Loucy (cell line): Measurements from ENCODE around the gene SCAMP2.
"Not testable (repeated sequence)": the region's sequence is repeated elsewhere in the genome, so short reads cannot be mapped to it uniquely, and the experiment has no call there.

Experiments used
- H2AFZ ChIP-seq: fragments of 200-600 bp; sonication (generic); 2 replicates; pipeline ENCODE4 v1.6.0; 2016; ENCODE audit warnings: antibody characterized with exemption, mild to moderate bottlenecking, low read length, moderate library complexity
- H3F3A ChIP-seq: fragments of 200-600 bp; 2 replicates; pipeline ENCODE4 v1.6.0; 2016; ENCODE audit warnings: antibody characterized with exemption, low read depth, mild to moderate bottlenecking
- H3K27me3 ChIP-seq: fragments of 200-600 bp; sonication (generic); 2 replicates; pipeline ENCODE4 v1.6.1; 2014; ENCODE audit warnings: low read length, mild to moderate bottlenecking; ENCODE audit not compliant: insufficient read depth, poor library complexity, severe bottlenecking
- H3K36me3 ChIP-seq: fragments of 200-600 bp; sonication (generic); 2 replicates; pipeline ENCODE4 v1.6.1; 2016; ENCODE audit warnings: low read length; ENCODE audit not compliant: insufficient read depth
- H3K4me1 ChIP-seq: fragments of 200-600 bp; sonication (generic); 2 replicates; pipeline ENCODE4 v1.5.1; 2014; ENCODE audit warnings: low read length, mild to moderate bottlenecking; ENCODE audit not compliant: insufficient read depth, poor library complexity, severe bottlenecking
- H3K4me2 ChIP-seq: fragments of 200-600 bp; sonication (generic); 2 replicates; pipeline ENCODE4 v1.6.0; 2014; ENCODE audit warnings: antibody characterized with exemption, low read length, low read depth, mild to moderate bottlenecking; ENCODE audit not compliant: poor library complexity, severe bottlenecking
- H3K4me3 ChIP-seq: fragments of 200-600 bp; sonication (generic); 2 replicates; pipeline ENCODE4 v1.5.1; 2014; ENCODE audit warnings: low read length, mild to moderate bottlenecking, mixed read lengths; ENCODE audit not compliant: poor library complexity, severe bottlenecking
- H3K79me2 ChIP-seq: fragments of 200-600 bp; sonication (generic); 2 replicates; pipeline ENCODE4 v1.6.1; 2014; ENCODE audit warnings: low read length; ENCODE audit not compliant: insufficient read depth
- H3K9ac ChIP-seq: fragments of 200-600 bp; sonication (generic); 2 replicates; pipeline ENCODE4 v1.6.0; 2014; ENCODE audit warnings: mild to moderate bottlenecking, low read depth, low read length, moderate library complexity; ENCODE audit not compliant: poor library complexity, severe bottlenecking
- H3K9me2 ChIP-seq: fragments of 200-600 bp; sonication (generic); replicated peaks from 2 replicates; pipeline ENCODE4 v1.6.1; 2016; ENCODE audit warnings: low read depth, low read length, mixed read lengths
- H3K9me3 ChIP-seq: fragments of 200-600 bp; sonication (generic); 2 replicates; pipeline ENCODE4 v1.6.1; 2014; ENCODE audit warnings: mild to moderate bottlenecking, antibody characterized with exemption, low read length, low read depth; ENCODE audit not compliant: insufficient read depth
- H4K20me1 ChIP-seq: fragments of 200-600 bp; sonication (generic); 2 replicates; pipeline ENCODE4 v1.6.0; 2014; ENCODE audit warnings: antibody characterized with exemption, low read length, mild to moderate bottlenecking; ENCODE audit not compliant: insufficient read depth, poor library complexity, severe bottlenecking
- CTCF ChIP-seq: fragments of 200-600 bp; sonication (generic); conservative IDR thresholded peaks from 2 replicates; pipeline ENCODE4 v1.5.1; 2014; ENCODE audit warnings: mild to moderate bottlenecking, antibody characterized with exemption, low read length
- EZH2phosphoT487 ChIP-seq: fragments of 200-600 bp; IDR thresholded peaks from 2 replicates; pipeline ENCODE4 v1.6.1; 2018; ENCODE audit warnings: antibody characterized with exemption, mild to moderate bottlenecking, moderate library complexity, borderline replicate concordance

SCAMP2 gene

GRCh38 chr15:74889390-74889882 is 16.3 kb upstream of the SCAMP2 start:
- TF ChIP-seq CTCF: no peak
- TF ChIP-seq EZH2phosphoT487: no peak
- Histone ChIP-seq H3K36me3 (no peaks in the 10 kb centered on the region), H3K79me2 (peaks cover 18% of the 10 kb centered on the region), H3K9ac (peak overlapping the region; percentile 90), H3F3A (no peaks in the 10 kb centered on the region), H3K9me2 (no peaks in the 10 kb centered on the region), H3K4me1 (peaks cover 19% of the 10 kb centered on the region), H3K27me3 (no peaks in the 10 kb centered on the region), H2AFZ (peak overlapping the region; percentile 77), H3K9me3 (no peaks in the 10 kb centered on the region), H3K4me3 (peak overlapping the region; percentile 85), H3K4me2 (peak overlapping the region; percentile 64), H4K20me1 (no peaks in the 10 kb centered on the region)

- H3K4me3 ChIP-seq: no peak overlapping the region
- TF ChIP-seq EZH2phosphoT487 (no peak), CTCF (no peak)
- no peaks in the 10 kb centered on the region for H3K27me3 ChIP-seq
- peaks cover 18% of the 10 kb centered on the region for H3K79me2 ChIP-seq
- no peak overlapping the region for H2AFZ ChIP-seq
- H3K4me2 ChIP-seq: no peak overlapping the region
- no peak overlapping the region for H3K9ac ChIP-seq
- H3K9me3 ChIP-seq: no peaks in the 10 kb centered on the region
- no peaks in the 10 kb centered on the region for H3K9me2 ChIP-seq
- peaks cover 21% of the 10 kb centered on the region for H3K4me1 ChIP-seq
- no peaks in the 10 kb centered on the region for H3F3A ChIP-seq
- H3K36me3 ChIP-seq: no peaks in the 10 kb centered on the region
- H4K20me1 ChIP-seq: no peaks in the 10 kb centered on the region
Observed at GRCh38 chr15:74888716-74889115, 15.6 kb upstream of the SCAMP2 start.

GRCh38 chr15:74887537-74888193 is 14.5 kb upstream of the SCAMP2 start:
- not testable (repeated sequence) for H4K20me1 ChIP-seq, H3K4me2 ChIP-seq, H3F3A ChIP-seq, H3K4me3 ChIP-seq, H3K9me2 ChIP-seq, H3K27me3 ChIP-seq, H3K9me3 ChIP-seq, H2AFZ ChIP-seq, H3K9ac ChIP-seq, H3K36me3 ChIP-seq
- H3K4me1 ChIP-seq: peaks cover 21% of the 10 kb centered on the region
- H3K79me2 ChIP-seq: peaks cover 18% of the 10 kb centered on the region

- Histone ChIP-seq H3K27me3 (no peaks in the 10 kb centered on the region), H3K4me3 (no peak overlapping the region)
Observed at GRCh38 chr15:74885461-74885860, 12.3 kb upstream of the SCAMP2 start.

More at GRCh38 chr15:74885461-74885860, 12.3 kb upstream of the SCAMP2 start:
- Histone ChIP-seq H3K79me2 (peaks cover 6% of the 10 kb centered on the region), H3K9me2 (no peaks in the 10 kb centered on the region), H3K36me3 (no peaks in the 10 kb centered on the region), H3K4me1 (peaks cover 8% of the 10 kb centered on the region), H2AFZ (no peak overlapping the region), H3K9me3 (no peaks in the 10 kb centered on the region), H3F3A (no peaks in the 10 kb centered on the region), H4K20me1 (no peaks in the 10 kb centered on the region), H3K9ac (no peak overlapping the region), H3K4me2 (no peak overlapping the region)
- TF ChIP-seq EZH2phosphoT487: no peak
- TF ChIP-seq CTCF: no peak
